Measurements from ENCODE around the gene LIG4.

DNA sequence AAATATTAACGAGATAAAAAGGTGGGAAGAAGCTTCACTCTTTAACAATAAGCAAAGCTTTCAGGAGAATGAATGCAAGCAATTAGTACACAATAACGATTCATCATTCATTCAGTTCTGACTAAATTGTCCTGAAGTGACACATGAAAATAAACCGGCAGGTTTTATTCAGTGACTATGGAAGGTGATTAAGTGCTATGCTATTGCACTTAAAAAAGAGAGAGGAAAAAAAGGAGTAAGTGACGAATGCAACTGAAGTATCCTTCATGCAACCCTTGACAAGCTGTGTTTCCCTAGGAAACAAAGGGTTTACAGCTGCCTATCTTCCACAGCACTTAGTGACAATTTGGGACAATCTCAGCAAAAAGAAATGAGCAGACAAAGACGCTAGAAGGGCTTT, 1.4 kb downstream of the LIG4 start:
- no peak for TF ChIP-seq EZH2 (IDR thresholded peaks at IDR 0.05; ENCODE audit: insufficient read depth, poor library complexity, severe bottlenecking)
- TF ChIP-seq EZH2phosphoT487 (IDR thresholded peaks at IDR 0.05; ENCODE audit: insufficient read depth, low read depth) = no peak

Measured in GM23248 (cell line).